Keratinocyte (primary cell): ENCODE data around the gene PAGR1. TPM values are rescaled to one million over a fixed set of nuclear protein-coding genes. Genes with fewer than 3 reads are reported as not detected.

ENCODE experiments used
- DNase-seq: peaks from one replicate; pipeline ENCODE4 v3.0.0-alpha.2; 2011; ENCODE audit warnings: low read depth, missing footprints, low spot score
- FAIRE-seq: peaks from 2 replicates; lab custom pipeline; 2011; peaks lifted over from hg19 to GRCh38; lab: Jason Lieb, UNC
- H2AFZ ChIP-seq: 2 replicates; pipeline ENCODE4 v1.6.0; 2012; ENCODE audit warnings: low read length, control low read depth, inconsistent platforms; ENCODE audit not compliant: control insufficient read depth
- H3K27ac ChIP-seq: 2 replicates; pipeline ENCODE4 v1.5.1; 2011; ENCODE audit warnings: low read length; ENCODE audit not compliant: control insufficient read depth, insufficient read depth
- H3K27me3 ChIP-seq: 3 replicates; pipeline ENCODE4 v1.6.0; 2011; ENCODE audit warnings: low read length; ENCODE audit not compliant: control insufficient read depth, insufficient read depth; ENCODE audit errors: extremely low read depth
- H3K36me3 ChIP-seq, 2 experiments: 2 replicates in 1 of 2; 3 replicates in 1 of 2; pipeline ENCODE4 v1.5.1; 2011; ENCODE audit warnings: low read length in 2 of 2, mild to moderate bottlenecking in 1 of 2; ENCODE audit not compliant: control insufficient read depth in 2 of 2, insufficient read depth in 2 of 2; ENCODE audit errors: extremely low read depth in 1 of 2
- H3K4me1 ChIP-seq: 3 replicates; pipeline ENCODE4 v1.5.1; 2011; ENCODE audit warnings: low read length; ENCODE audit not compliant: control insufficient read depth, insufficient read depth; ENCODE audit errors: extremely low read depth
- H3K4me2 ChIP-seq: 3 replicates; pipeline ENCODE4 v1.6.0; 2011; ENCODE audit warnings: low read depth, low read length; ENCODE audit not compliant: control insufficient read depth, insufficient read depth; ENCODE audit errors: extremely low read depth
- H3K4me3 ChIP-seq, 3 experiments: fragments of 200-600 bp in 1 of 3; sonication (generic) in 1 of 3; 2 replicates in 2 of 3; 3 replicates in 1 of 3; pipeline ENCODE4 v1.5.1; 2011 to 2016; ENCODE audit warnings: low read length in 3 of 3, mild to moderate bottlenecking in 3 of 3, control low read depth in 2 of 3, inconsistent platforms in 1 of 3, low read depth in 1 of 3, mixed read lengths in 1 of 3, mixed run types in 1 of 3, moderate library complexity in 1 of 3; ENCODE audit not compliant: control insufficient read depth in 2 of 3, insufficient read depth in 2 of 3; ENCODE audit errors: extremely low read depth in 1 of 3
- H3K79me2 ChIP-seq: 2 replicates; pipeline ENCODE4 v1.6.0; 2012; ENCODE audit warnings: low read length; ENCODE audit not compliant: control insufficient read depth, insufficient read depth
- H3K9ac ChIP-seq: 3 replicates; pipeline ENCODE4 v1.6.0; 2011; ENCODE audit warnings: low read length; ENCODE audit not compliant: control insufficient read depth, insufficient read depth; ENCODE audit errors: extremely low read depth
- H3K9me1 ChIP-seq: 3 replicates; pipeline ENCODE4 v1.6.0; 2011; ENCODE audit warnings: low read length; ENCODE audit not compliant: control insufficient read depth, insufficient read depth; ENCODE audit errors: extremely low read depth
- H3K9me3 ChIP-seq: 2 replicates; pipeline ENCODE4 v1.5.1; 2012; ENCODE audit warnings: low read depth, low read length; ENCODE audit not compliant: control insufficient read depth
- H4K20me1 ChIP-seq: 3 replicates; pipeline ENCODE4 v1.6.0; 2011; ENCODE audit warnings: low read length; ENCODE audit not compliant: control insufficient read depth, insufficient read depth; ENCODE audit errors: extremely low read depth
- CTCF ChIP-seq, 3 experiments: IDR thresholded peaks in 1 of 3; conservative IDR thresholded peaks in 1 of 3; optimal IDR thresholded peaks in 1 of 3; 2 replicates in 2 of 3; 3 replicates in 1 of 3; pipeline versions ENCODE3 to v1.5.1; 2011; ENCODE audit warnings: low read length in 3 of 3, mild to moderate bottlenecking in 3 of 3, moderate library complexity in 2 of 3, control low read depth in 1 of 3, inconsistent platforms in 1 of 3; ENCODE audit not compliant: insufficient read depth in 2 of 3; ENCODE audit errors: extremely low read depth in 1 of 3
- EZH2 ChIP-seq: IDR thresholded peaks from one replicate; pipeline ENCODE4 v1.6.1; 2012; ENCODE audit warnings: inconsistent platforms, mild to moderate bottlenecking, low read length, moderate library complexity
- dilution Hi-C: fragments of 300-500 bp; cut with MboI; formaldehyde crosslinking; loops from one replicate; pipeline ENCODE4 v1.7.0; 2020; ENCODE audit warnings: low sequenced_read_pairs; ENCODE audit not compliant: extremely low pct_ligation_motif_present
- polyA plus RNA-seq, 5 experiments: library from polyadenylated mRNA; depleted of rRNA in 3 of 5; stranded (reverse) in 3 of 5; stranded (forward) in 1 of 5; unstranded in 1 of 5; fragments of >200 nt; gene quantifications; 1 replicate in 1 of 5; 2 replicates in 3 of 5; 3 replicates in 1 of 5; pipeline versions ENCODE4 v1.2.1 to v1.2.3, GENCODE V29; 2011 to 2012; ENCODE audit warnings: missing spikeins in 2 of 5, low read depth in 1 of 5, low replicate concordance in 1 of 5

PAGR1 gene
- polyA plus RNA-seq, 1 donor (not counting 4 experiments of a cell fraction or from before 2014, with no cell fraction given), result 13.6 TPM

GRCh38 chr16:29808219-29808900 lies 7.6 kb upstream of the PAGR1 start:
- dilution Hi-C loops, result no loop called here
- no peaks in the 10 kb centered on the region for H4K20me1 ChIP-seq
- H3K9ac ChIP-seq, result peak overlapping the region; percentile 78
- TF ChIP-seq EZH2 (no peak), CTCF (optimal IDR thresholded peaks at IDR 0.05 in 1 of 3, IDR thresholded peaks at IDR 0.05 in 1 of 3, conservative IDR thresholded peaks at IDR 0.05 in 1 of 3; ENCODE audit: extremely low read depth in 1 of 3, insufficient read depth in 2 of 3, low read length in 3 of 3) (no peak)
- H3K4me2 ChIP-seq, result peak overlapping the region; percentile 94
- no peaks in the 10 kb centered on the region for H3K9me3 ChIP-seq
- peaks cover 15% of the 10 kb centered on the region for H3K27me3 ChIP-seq
- FAIRE-seq (no peak), DNase-seq (no peak)
- H3K4me1 ChIP-seq, result peaks cover 36% of the 10 kb centered on the region
- no peak overlapping the region for H2AFZ ChIP-seq
- H3K36me3 ChIP-seq, result peaks cover 5 to 9% of the 10 kb centered on the region in 2 experiments
- H3K4me3 ChIP-seq, result peak overlapping the region; percentile 47 to 83 (median 77)
- H3K79me2 ChIP-seq, result peaks cover 22% of the 10 kb centered on the region
- peak overlapping the region; percentile 61 for H3K27ac ChIP-seq
- H3K9me1 ChIP-seq, result peaks cover 2% of the 10 kb centered on the region

GRCh38 chr16:29809031-29809747 lies 6.8 kb upstream of the PAGR1 start:
- peaks cover 2% of the 10 kb centered on the region for H3K9me1 ChIP-seq
- no peak for DNase-seq

More at GRCh38 chr16:29809031-29809747, 6.8 kb upstream of the PAGR1 start:
- H3K79me2 ChIP-seq, result peaks cover 22% of the 10 kb centered on the region
- peaks cover 15% of the 10 kb centered on the region for H3K27me3 ChIP-seq
- no peak overlapping the region for H3K4me3 ChIP-seq
- no peaks in the 10 kb centered on the region for H3K9me3 ChIP-seq
- no peak overlapping the region for H3K9ac ChIP-seq
- H3K27ac ChIP-seq, result no peak overlapping the region
- dilution Hi-C loops, result no loop called here
- peaks cover 5 to 9% of the 10 kb centered on the region in 2 experiments for H3K36me3 ChIP-seq
- H4K20me1 ChIP-seq, result no peaks in the 10 kb centered on the region
- H3K4me1 ChIP-seq, result peaks cover 36% of the 10 kb centered on the region
- TF ChIP-seq CTCF (optimal IDR thresholded peaks at IDR 0.05 in 1 of 3, IDR thresholded peaks at IDR 0.05 in 1 of 3, conservative IDR thresholded peaks at IDR 0.05 in 1 of 3; ENCODE audit: extremely low read depth in 1 of 3, insufficient read depth in 2 of 3, low read length in 3 of 3), result no peak
- TF ChIP-seq EZH2, result no peak
- FAIRE-seq, result no peak
- H2AFZ ChIP-seq, result no peak overlapping the region
- peak overlapping the region; percentile 94 for H3K4me2 ChIP-seq
